ENCODE results near the gene ENPP3.
"Not testable (repeated sequence)": the region's sequence is repeated elsewhere in the genome, so short reads cannot be mapped to it uniquely, and the experiment has no call there.

Gene ENPP3

DNA sequence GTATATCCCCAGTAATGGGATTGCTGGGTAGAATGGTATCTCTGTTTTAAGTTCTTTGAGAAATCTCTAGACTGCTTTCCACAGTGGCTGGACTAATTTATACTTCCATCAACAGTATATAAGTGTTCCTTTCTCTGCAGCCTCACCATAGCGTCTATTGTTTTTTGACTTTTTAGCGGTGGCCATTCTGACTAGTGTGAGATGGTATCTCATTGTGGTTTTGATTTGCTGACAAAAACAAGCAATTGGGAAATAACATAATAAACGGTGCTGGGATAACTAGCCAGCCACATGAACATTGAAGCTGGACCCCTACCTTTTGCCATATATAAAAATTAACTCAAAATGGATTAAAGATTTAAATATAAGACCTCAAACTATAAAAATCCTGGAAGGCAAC is 49.9 kb downstream of the ENPP3 start:
- DNase-seq = no peak

DNA sequence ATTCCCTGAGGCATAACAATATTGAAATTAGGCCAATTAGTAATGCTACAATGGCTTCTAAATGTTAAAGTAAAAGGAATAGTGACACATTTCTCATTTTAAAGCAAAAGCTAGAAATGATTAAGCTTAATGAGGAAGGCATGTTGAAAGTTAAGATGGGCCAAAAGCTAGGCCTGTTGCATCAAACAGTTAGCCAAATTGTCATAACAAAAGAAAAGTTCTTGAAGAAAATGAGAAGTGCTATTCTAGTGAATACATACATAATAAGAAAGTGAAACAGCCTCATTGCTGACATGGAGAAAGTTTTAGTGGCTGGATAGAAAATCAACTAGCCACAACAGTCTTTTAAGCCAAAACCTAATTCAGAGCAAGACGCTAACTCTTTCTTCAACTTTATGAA is 51.2 kb downstream of the ENPP3 start:
- DNase-seq = no peak

GRCh38 chr6:131692031-131692430 is 54.9 kb downstream of the ENPP3 start:
- DNase-seq = no peak

DNA sequence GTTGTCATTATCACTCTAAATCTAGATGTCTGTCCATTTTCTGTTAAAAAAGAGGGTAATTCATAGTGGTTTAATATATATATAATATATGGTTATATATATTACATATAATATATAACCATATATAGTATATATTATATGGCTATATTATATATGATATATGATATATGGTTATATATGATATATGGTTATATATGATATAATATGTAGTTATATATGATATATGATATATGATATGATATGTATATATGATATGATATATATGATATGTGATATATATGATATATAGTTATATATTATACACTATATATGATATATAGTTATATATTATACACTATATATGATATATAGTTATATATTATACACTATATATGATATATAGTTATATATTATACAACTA is 55.5 kb downstream of the ENPP3 start:
- no peak for DNase-seq

GRCh38 chr6:131693384-131693783 is 56.3 kb downstream of the ENPP3 start:
- DNase-seq = no peak

GRCh38 chr6:131694832-131695426 is 57.8 kb downstream of the ENPP3 start:
- no peak for DNase-seq

GRCh38 chr6:131696956-131697355 is 59.9 kb downstream of the ENPP3 start:
- no peak for DNase-seq

DNA sequence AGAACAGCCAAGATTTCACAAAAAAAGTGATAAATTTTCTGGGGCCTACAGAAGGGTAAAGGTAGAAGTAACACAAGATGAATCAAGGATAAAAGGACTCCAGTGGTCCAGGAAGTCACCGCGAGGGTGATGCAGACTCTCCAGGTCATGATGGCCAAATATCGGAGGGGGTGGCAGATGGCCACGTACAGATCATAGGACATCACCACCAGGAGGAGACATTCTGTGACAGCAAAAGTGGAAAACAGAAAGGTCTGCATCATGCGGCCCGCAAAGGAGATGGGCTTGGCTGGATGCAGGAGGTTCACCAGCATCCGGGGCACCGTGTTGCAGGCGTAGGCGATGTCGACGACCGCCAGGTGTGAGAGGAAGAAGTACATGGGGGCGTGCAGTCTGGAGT is 63.7 kb downstream of the ENPP3 start:
- DNase-seq = not testable (repeated sequence)

DNA sequence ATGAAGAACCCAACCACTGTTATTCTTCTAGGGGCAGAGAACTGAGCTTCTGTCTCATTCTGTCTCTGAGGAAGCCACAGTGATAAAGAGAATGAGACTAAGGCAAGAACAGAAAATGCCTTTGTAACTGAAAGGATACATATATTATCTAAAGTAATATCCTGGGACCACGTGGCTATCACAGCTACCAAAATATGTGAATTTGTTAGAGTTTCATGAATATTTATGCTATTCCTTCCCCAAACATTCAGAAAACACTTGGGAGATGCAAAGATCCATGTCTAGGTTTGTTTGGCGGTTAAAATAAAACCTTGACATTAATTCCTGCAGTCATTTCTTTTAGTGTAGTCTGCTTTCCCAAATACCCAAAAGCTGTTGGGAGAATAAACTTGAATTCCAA is 66.8 kb downstream of the ENPP3 start:
- not testable (repeated sequence) for DNase-seq

GRCh38 chr6:131710917-131711316 is 73.8 kb downstream of the ENPP3 start, which contains the start of gene CTAGE9:
Gene CTAGE9, minus strand, starts transcription at chr6:131711017. Its CDS starts 0 bp downstream, at chr6:131711017.
- not testable (repeated sequence) for DNase-seq

DNA sequence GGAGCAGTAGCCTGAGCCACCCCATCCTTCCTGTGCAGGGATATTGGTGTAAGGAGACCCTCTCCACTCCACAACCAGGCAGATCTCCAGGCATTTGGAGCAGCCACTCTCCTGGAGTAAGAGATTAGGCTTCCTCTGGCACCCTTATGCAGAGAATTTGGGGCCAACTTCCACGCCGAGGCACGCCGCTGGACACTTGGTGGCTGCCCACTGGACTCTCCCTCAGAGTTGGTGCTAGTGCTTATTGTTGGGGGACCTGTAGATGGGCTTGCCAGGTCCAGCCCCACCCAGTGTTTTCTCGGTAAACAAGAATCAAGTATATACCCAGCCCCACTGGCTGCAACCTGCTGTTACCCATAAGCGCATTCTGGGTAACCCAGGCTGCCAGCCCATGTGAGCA is 78.5 kb downstream of the ENPP3 start:
- not testable (repeated sequence) for DNase-seq

- DNase-seq = no peak
Observed at GRCh38 chr6:131717836-131718542, 80.9 kb downstream of the ENPP3 start.

- no peak for DNase-seq
Observed at GRCh38 chr6:131721161-131721560, 84.1 kb downstream of the ENPP3 start.

- no peak for DNase-seq
Observed at GRCh38 chr6:131724114-131724513, 87.0 kb downstream of the ENPP3 start.

DNA sequence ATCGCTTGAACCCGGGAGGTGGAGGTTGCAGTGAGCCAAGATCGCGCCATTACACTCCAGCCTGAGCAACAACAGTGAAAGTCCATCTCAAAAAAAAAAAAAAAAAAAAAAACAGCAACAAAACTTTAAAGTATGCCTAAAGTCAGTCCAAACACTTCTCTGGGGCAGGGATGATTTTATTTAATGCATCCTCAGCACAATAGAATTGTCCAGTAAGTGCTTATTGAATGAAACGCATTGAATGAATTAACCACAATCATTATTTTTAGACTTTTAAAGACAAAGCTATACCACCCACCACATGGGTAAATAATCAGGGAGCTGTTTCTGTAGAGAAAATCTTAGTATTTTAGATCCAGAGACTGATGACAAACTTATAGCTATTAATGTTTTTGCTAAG is 90.4 kb downstream of the ENPP3 start:
- DNase-seq = no peak

GRCh38 chr6:131727868-131728267 is 90.8 kb downstream of the ENPP3 start:
- no peak for DNase-seq

DNA sequence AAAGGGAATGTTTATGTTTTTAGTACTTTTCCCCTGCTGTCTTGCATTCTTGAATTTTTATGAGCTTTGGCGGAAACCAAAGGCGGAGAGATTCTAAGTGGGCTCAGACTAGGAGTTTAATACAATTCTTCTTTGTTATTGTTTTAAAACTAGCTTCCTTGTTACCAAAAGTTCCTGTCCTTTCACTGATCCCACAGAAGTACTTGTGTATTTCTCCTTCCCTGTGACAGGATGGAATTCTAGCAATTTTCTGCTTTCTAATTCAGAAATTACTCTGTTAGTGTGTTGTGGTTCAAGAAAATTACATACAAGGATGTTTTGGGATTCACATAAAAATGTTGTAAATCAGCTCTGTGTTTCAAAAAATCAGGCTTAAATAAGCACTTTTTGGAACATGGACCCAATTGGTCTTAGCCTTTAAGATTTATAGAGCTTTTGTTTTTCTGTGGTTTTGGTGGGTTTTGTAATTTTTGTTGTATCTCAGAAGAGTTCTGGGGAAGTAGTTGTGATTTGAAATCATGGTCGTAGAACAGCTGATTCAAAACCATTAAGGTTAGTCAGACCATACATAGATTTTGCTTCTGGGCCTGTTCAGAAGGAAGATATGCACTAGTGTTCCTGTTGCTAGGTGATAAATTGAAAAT is 91.3 kb downstream of the ENPP3 start:
- no peak for DNase-seq

- no peak for DNase-seq
Observed at GRCh38 chr6:131729550-131729949, 92.4 kb downstream of the ENPP3 start.

- no peak for DNase-seq
Observed at GRCh38 chr6:131730264-131730663, 93.2 kb downstream of the ENPP3 start.

- no peak for DNase-seq
Observed at GRCh38 chr6:131731224-131731623, 94.1 kb downstream of the ENPP3 start.

GRCh38 chr6:131733376-131734016 is 96.4 kb downstream of the ENPP3 start:
- DNase-seq = no peak

GRCh38 chr6:131736003-131736596 is 99.0 kb downstream of the ENPP3 start:
- no peak for DNase-seq

DNA sequence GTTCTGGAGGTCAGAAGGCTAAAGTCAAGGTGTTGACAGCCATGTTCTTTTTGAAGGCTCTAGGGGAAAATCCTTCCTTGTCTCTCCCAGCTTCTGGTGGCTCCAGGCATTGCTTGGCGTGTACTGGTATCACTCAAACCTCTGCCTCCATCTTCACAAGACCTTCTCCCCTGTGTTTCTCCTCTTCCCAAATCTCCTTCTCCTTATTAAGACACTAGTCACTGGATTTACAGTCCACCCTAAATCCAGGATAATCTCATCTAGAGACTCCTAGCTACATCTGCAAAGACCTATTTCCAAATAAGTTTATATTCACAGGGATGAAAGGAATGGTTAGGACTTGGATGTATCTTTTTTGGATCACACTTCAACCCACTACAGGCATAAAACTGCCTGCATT is 99.7 kb downstream of the ENPP3 start:
- no peak for DNase-seq

Measured in T-helper 9 cell (primary cell).